Measurements from ENCODE around the gene PPP1R11.
"Not testable (repeated sequence)": the region's sequence is repeated elsewhere in the genome, so short reads cannot be mapped to it uniquely, and the experiment has no call there.

PPP1R11 gene

GRCh38 chr6:30066577-30067459 lies at the start of gene PPP1R11:
Gene PPP1R11 (plus strand): TSS chr6:30067198. CDS start chr6:30067411, 213 bp downstream.
- POLR2A ChIA-PET = interaction anchor here (0.6 to 2.4 kb wide), 9 partner anchors 12 to 434 kb away, joined by 3 to 11 read pairs (median 3); partner anchors contain the start of genes GABBR1 and TRIM26
- CTCF ChIA-PET = interaction anchor here (0.6 to 1.4 kb wide), 3 partner anchors 30 to 413 kb away, joined by 3 to 4 read pairs (median 4); no protein-coding TSS in a partner anchor
- no peak for TF ChIP-seq TARDBP (IDR thresholded peaks at IDR 0.05)
- no peak for TF ChIP-seq NFRKB (IDR thresholded peaks at IDR 0.05)
- peak; percentile 80 for TF ChIP-seq ELF4 (IDR thresholded peaks at IDR 0.05)
- TF ChIP-seq HDGF (IDR thresholded peaks at IDR 0.05; ENCODE audit: borderline replicate concordance) = 0 out of 2 replicates have a peak, but pooled peaks have one; percentile 53
- no peak for TF ChIP-seq ARNT (IDR thresholded peaks at IDR 0.05)
- TF ChIP-seq L3MBTL2 (conservative IDR thresholded peaks at IDR 0.05) = peak; percentile 40
- no peak for TF ChIP-seq FOXK2 (IDR thresholded peaks at IDR 0.05)
- peak; percentile 78 for TF ChIP-seq PKNOX1 (IDR thresholded peaks at IDR 0.05)
- 0 out of 2 replicates have a peak, but pooled peaks have one; percentile 11 for TF ChIP-seq CTBP1 (IDR thresholded peaks at IDR 0.05; ENCODE audit: borderline replicate concordance)
- DNase-seq (ENCODE audit: extremely low spot score) = peak; percentile 91

GRCh38 chr6:30019819-30020218 lies 47.2 kb upstream of the PPP1R11 start:
- no peak for TF ChIP-seq CTBP1 (IDR thresholded peaks at IDR 0.05; ENCODE audit: borderline replicate concordance)
- TF ChIP-seq SUZ12 (IDR thresholded peaks at IDR 0.05) = no peak
- TF ChIP-seq HDGF (IDR thresholded peaks at IDR 0.05; ENCODE audit: borderline replicate concordance) = no peak
- TF ChIP-seq FOXA1 (IDR thresholded peaks at IDR 0.05) = no peak
- no peak for TF ChIP-seq ZNF384 (IDR thresholded peaks at IDR 0.05)
- no peak for TF ChIP-seq BHLHE40 (IDR thresholded peaks at IDR 0.05; ENCODE audit: borderline replicate concordance)
- TF ChIP-seq FOXK2 (IDR thresholded peaks at IDR 0.05) = no peak
- TF ChIP-seq FOXM1 (IDR thresholded peaks at IDR 0.05; ENCODE audit: borderline replicate concordance) = no peak
- TF ChIP-seq SP1 (IDR thresholded peaks at IDR 0.05) = no peak
- no peak for TF ChIP-seq ARNT (IDR thresholded peaks at IDR 0.05)
- TF ChIP-seq ELF4 (IDR thresholded peaks at IDR 0.05) = no peak
- TF ChIP-seq TARDBP (IDR thresholded peaks at IDR 0.05) = no peak
- no peak for TF ChIP-seq PKNOX1 (IDR thresholded peaks at IDR 0.05)
- TF ChIP-seq LEF1 (IDR thresholded peaks at IDR 0.05; ENCODE audit: borderline replicate concordance) = no peak
- TF ChIP-seq L3MBTL2 (conservative IDR thresholded peaks at IDR 0.05) = no peak
- TF ChIP-seq NFRKB (IDR thresholded peaks at IDR 0.05) = no peak
- DNase-seq (ENCODE audit: extremely low spot score) = no peak
- ChIA-PET CTCF (no interaction called here), POLR2A (no interaction called here)

- DNase-seq (ENCODE audit: extremely low spot score) = no peak
- ChIA-PET CTCF (no interaction called here), POLR2A (no interaction called here)
- TF ChIP-seq FOXM1 (IDR thresholded peaks at IDR 0.05; ENCODE audit: borderline replicate concordance) = no peak
- no peak for TF ChIP-seq SUZ12 (IDR thresholded peaks at IDR 0.05)
- no peak for TF ChIP-seq BHLHE40 (IDR thresholded peaks at IDR 0.05; ENCODE audit: borderline replicate concordance)
- no peak for TF ChIP-seq TARDBP (IDR thresholded peaks at IDR 0.05)
- no peak for TF ChIP-seq CTBP1 (IDR thresholded peaks at IDR 0.05; ENCODE audit: borderline replicate concordance)
- no peak for TF ChIP-seq ARNT (IDR thresholded peaks at IDR 0.05)
- TF ChIP-seq LEF1 (IDR thresholded peaks at IDR 0.05; ENCODE audit: borderline replicate concordance) = no peak
Measured at GRCh38 chr6:30020626-30021025, 46.4 kb upstream of the PPP1R11 start.

GRCh38 chr6:30022189-30022588 lies 44.8 kb upstream of the PPP1R11 start:
- CTCF ChIA-PET = no interaction called here
- no peak for TF ChIP-seq HDGF (IDR thresholded peaks at IDR 0.05; ENCODE audit: borderline replicate concordance)
- no peak for TF ChIP-seq TARDBP (IDR thresholded peaks at IDR 0.05)
- TF ChIP-seq ARNT (IDR thresholded peaks at IDR 0.05) = no peak
- TF ChIP-seq PKNOX1 (IDR thresholded peaks at IDR 0.05) = no peak
- no peak for TF ChIP-seq ELF4 (IDR thresholded peaks at IDR 0.05)
- POLR2A ChIA-PET = no interaction called here
- DNase-seq (ENCODE audit: extremely low spot score) = no peak

- CTCF ChIA-PET; DNase-seq (ENCODE audit: extremely low spot score); POLR2A ChIA-PET: not testable (repeated sequence)
Measured at GRCh38 chr6:30022712-30023111, 44.3 kb upstream of the PPP1R11 start.

- TF ChIP-seq ZNF384 (IDR thresholded peaks at IDR 0.05) (no peak), ARNT (IDR thresholded peaks at IDR 0.05) (no peak), HDGF (IDR thresholded peaks at IDR 0.05; ENCODE audit: borderline replicate concordance) (no peak), BHLHE40 (IDR thresholded peaks at IDR 0.05; ENCODE audit: borderline replicate concordance) (no peak), FOXM1 (IDR thresholded peaks at IDR 0.05; ENCODE audit: borderline replicate concordance) (no peak), SUZ12 (IDR thresholded peaks at IDR 0.05) (no peak), FOXA1 (IDR thresholded peaks at IDR 0.05) (no peak), TARDBP (IDR thresholded peaks at IDR 0.05) (no peak), CTBP1 (IDR thresholded peaks at IDR 0.05; ENCODE audit: borderline replicate concordance) (no peak), SP1 (IDR thresholded peaks at IDR 0.05) (no peak), PKNOX1 (IDR thresholded peaks at IDR 0.05) (no peak), LEF1 (IDR thresholded peaks at IDR 0.05; ENCODE audit: borderline replicate concordance) (no peak), NFRKB (IDR thresholded peaks at IDR 0.05) (no peak), FOXK2 (IDR thresholded peaks at IDR 0.05) (no peak), L3MBTL2 (conservative IDR thresholded peaks at IDR 0.05) (no peak), ELF4 (IDR thresholded peaks at IDR 0.05) (no peak)
- no peak for DNase-seq (ENCODE audit: extremely low spot score)
- POLR2A ChIA-PET = interaction anchor here (1.1 kb wide), 1 partner anchor 35 kb away, joined by 3 read pairs; no protein-coding TSS in a partner anchor
- CTCF ChIA-PET = interaction anchor here (0.5 kb wide), 1 partner anchor 122 kb away, joined by 3 read pairs; no protein-coding TSS in a partner anchor
Measured at GRCh38 chr6:30025186-30025585, 41.8 kb upstream of the PPP1R11 start.

All from HEK293T (cell line).